Activated CD4-positive, alpha-beta T cell treated with anti-CD3 and anti-CD28 coated beads for 36 hours (primary cell): ENCODE results near the gene TBC1D4. TPM values are rescaled to one million over a fixed set of nuclear protein-coding genes. Genes with fewer than 3 reads are reported as not detected.

Source experiments
- ATAC-seq: fragments of 200-7000 bp; cut with Tn5 transposase; one replicate; pipeline ENCODE4 v1.10.0; 2021; ENCODE audit warnings: mild to moderate bottlenecking, moderate library complexity
- CTCF ChIA-PET: fragments of 350-600 bp; sonication (Branson Sonifier 250); formaldehyde crosslinking; loops from one replicate; lab custom pipeline; 2021; ENCODE audit warnings: antibody characterized with exemption; lab: Charles Lee
- POLR2A ChIA-PET: fragments of 350-600 bp; sonication (Branson Sonifier 250); formaldehyde crosslinking; loops from one replicate; lab custom pipeline; 2021; ENCODE audit warnings: antibody characterized with exemption, inconsistent platforms; lab: Charles Lee
- DNase-seq: peaks from one replicate; pipeline ENCODE4 v3.0.0-alpha.2; 2020
- H3K27ac Mint-ChIP-seq: one replicate; pipeline ENCODE4 v1.8.0; 2021; ENCODE audit warnings: mixed read lengths
- H3K27me3 Mint-ChIP-seq: one replicate; pipeline ENCODE4 v1.8.0; 2021; ENCODE audit warnings: mixed read lengths
- H3K36me3 Mint-ChIP-seq: one replicate; pipeline ENCODE4 v1.8.0; 2021; ENCODE audit warnings: low read depth, mixed read lengths
- H3K4me1 Mint-ChIP-seq: one replicate; pipeline ENCODE4 v1.8.0; 2021; ENCODE audit warnings: mixed read lengths
- H3K4me3 Mint-ChIP-seq: one replicate; pipeline ENCODE4 v1.8.0; 2021; ENCODE audit warnings: mild to moderate bottlenecking, moderate library complexity, mixed read lengths
- H3K9me3 Mint-ChIP-seq: one replicate; pipeline ENCODE4 v1.8.0; 2021; ENCODE audit warnings: low read depth, mixed read lengths
- intact Hi-C, 2 experiments: fragments of 100-400 bp; cut with DNase I in 1 of 2; cut with micrococcal nuclease in 1 of 2; formaldehyde crosslinking; loops; one replicate each; pipeline versions ENCODE4 v1.14.2 to v1.15.1; 2022 to 2024; cut with DNase I, micrococcal nuclease
- total RNA-seq, 2 experiments: library from RNA; stranded (reverse); gene quantifications; one replicate each; pipeline ENCODE4 v1.2.3, GENCODE V29; 2021

Gene TBC1D4
- total RNA-seq, 2 experiments from 2014 or later, result 29.4 to 31.7 TPM

GRCh38 chr13:75430436-75431209 lies 51.3 kb downstream of the TBC1D4 start:
- H3K36me3 Mint-ChIP-seq, result no peaks in the 10 kb centered on the region

GRCh38 chr13:75426421-75426820 lies 55.5 kb downstream of the TBC1D4 start:
- POLR2A ChIA-PET, result no interaction called here
- Mint-ChIP-seq H3K4me1 (no peaks in the 10 kb centered on the region), H3K4me3 (no peak overlapping the region), H3K36me3 (no peaks in the 10 kb centered on the region), H3K9me3 (no peaks in the 10 kb centered on the region), H3K27ac (no peak overlapping the region), H3K27me3 (peaks cover 31% of the 10 kb centered on the region)
- intact Hi-C loops, result no loop called here
- DNase-seq (no peak), ATAC-seq (no peak)
- CTCF ChIA-PET, result no interaction called here

More at GRCh38 chr13:75430436-75431209, 51.3 kb downstream of the TBC1D4 start:
- CTCF ChIA-PET, result interaction anchor here (0.6 to 1.4 kb wide), 4 partner anchors 8 to 1076 kb away, joined by 3 to 5 read pairs (median 4); no protein-coding TSS in a partner anchor
- DNase-seq, result no peak
- no peak for ATAC-seq
- Mint-ChIP-seq H3K4me1 (no peaks in the 10 kb centered on the region), H3K9me3 (no peaks in the 10 kb centered on the region), H3K27ac (no peak overlapping the region), H3K27me3 (peaks cover 20% of the 10 kb centered on the region), H3K4me3 (no peak overlapping the region)
- intact Hi-C loops, result no loop called here
- POLR2A ChIA-PET, result no interaction called here

- intact Hi-C loops, result no loop called here
- Mint-ChIP-seq H3K27me3 (peaks cover 25% of the 10 kb centered on the region), H3K4me3 (no peak overlapping the region), H3K4me1 (no peaks in the 10 kb centered on the region), H3K27ac (no peak overlapping the region), H3K36me3 (no peaks in the 10 kb centered on the region), H3K9me3 (no peaks in the 10 kb centered on the region)
- DNase-seq (no peak), ATAC-seq (no peak)
- CTCF ChIA-PET, result interaction anchor here (0.9 kb wide), 1 partner anchor 109 kb away, joined by 3 read pairs; no protein-coding TSS in a partner anchor
- POLR2A ChIA-PET, result no interaction called here
Measured at GRCh38 chr13:75425216-75426009, 56.6 kb downstream of the TBC1D4 start.

GRCh38 chr13:75423946-75424345 lies 58.0 kb downstream of the TBC1D4 start:
- ChIA-PET POLR2A (no interaction called here), CTCF (no interaction called here)
- Mint-ChIP-seq H3K9me3 (no peaks in the 10 kb centered on the region), H3K4me3 (no peak overlapping the region), H3K27me3 (peaks cover 23% of the 10 kb centered on the region), H3K36me3 (no peaks in the 10 kb centered on the region), H3K4me1 (no peaks in the 10 kb centered on the region), H3K27ac (no peak overlapping the region)
- DNase-seq (no peak), ATAC-seq (no peak)
- intact Hi-C loops, result no loop called here

- ChIA-PET POLR2A (no interaction called here), CTCF (interaction anchor here (0.6 kb wide), 1 partner anchor 8 kb away, joined by 5 read pairs; no protein-coding TSS in a partner anchor)
- Mint-ChIP-seq H3K27ac (no peak overlapping the region), H3K9me3 (no peaks in the 10 kb centered on the region), H3K4me1 (no peaks in the 10 kb centered on the region), H3K4me3 (no peak overlapping the region), H3K36me3 (no peaks in the 10 kb centered on the region), H3K27me3 (peaks cover 17% of the 10 kb centered on the region)
- ATAC-seq, result no peak
- no peak for DNase-seq
- intact Hi-C loops, result no loop called here
Measured at GRCh38 chr13:75422028-75422427, 59.9 kb downstream of the TBC1D4 start.

- DNase-seq (no peak), ATAC-seq (no peak)
- Mint-ChIP-seq H3K9me3 (no peaks in the 10 kb centered on the region), H3K27ac (no peak overlapping the region), H3K4me1 (no peaks in the 10 kb centered on the region), H3K27me3 (peaks cover 13% of the 10 kb centered on the region), H3K4me3 (no peak overlapping the region), H3K36me3 (no peaks in the 10 kb centered on the region)
- intact Hi-C loops, result no loop called here
- ChIA-PET CTCF (no interaction called here), POLR2A (no interaction called here)
Measured at GRCh38 chr13:75421133-75421532, 60.8 kb downstream of the TBC1D4 start.

GRCh38 chr13:75419656-75420055 lies 62.3 kb downstream of the TBC1D4 start:
- CTCF ChIA-PET, result interaction anchor here (1.8 kb wide), 1 partner anchor 47 kb away, joined by 8 read pairs; no protein-coding TSS in a partner anchor
- ATAC-seq, result no peak
- no peak for DNase-seq
- POLR2A ChIA-PET, result no interaction called here
- H3K9me3 Mint-ChIP-seq, result no peaks in the 10 kb centered on the region
- no peaks in the 10 kb centered on the region for H3K4me1 Mint-ChIP-seq
- peaks cover 5% of the 10 kb centered on the region for H3K27me3 Mint-ChIP-seq
- H3K4me3 Mint-ChIP-seq, result no peak overlapping the region
- no peak overlapping the region for H3K27ac Mint-ChIP-seq
- intact Hi-C loops, result no loop called here
- no peaks in the 10 kb centered on the region for H3K36me3 Mint-ChIP-seq

- H3K9me3 Mint-ChIP-seq, result no peaks in the 10 kb centered on the region
- POLR2A ChIA-PET, result no interaction called here
- H3K27me3 Mint-ChIP-seq, result peaks cover 2% of the 10 kb centered on the region
- no peak overlapping the region for H3K27ac Mint-ChIP-seq
- DNase-seq, result no peak
- H3K4me1 Mint-ChIP-seq, result no peaks in the 10 kb centered on the region
- intact Hi-C loops, result no loop called here
- no peaks in the 10 kb centered on the region for H3K36me3 Mint-ChIP-seq
- no peak for ATAC-seq
- CTCF ChIA-PET, result interaction anchor here (1.8 kb wide), 1 partner anchor 47 kb away, joined by 8 read pairs; no protein-coding TSS in a partner anchor
- no peak overlapping the region for H3K4me3 Mint-ChIP-seq
Measured at GRCh38 chr13:75418997-75419396, 63.0 kb downstream of the TBC1D4 start.

- Mint-ChIP-seq H3K36me3 (no peaks in the 10 kb centered on the region), H3K4me3 (no peak overlapping the region), H3K9me3 (no peaks in the 10 kb centered on the region), H3K27ac (no peak overlapping the region), H3K4me1 (no peaks in the 10 kb centered on the region), H3K27me3 (peaks cover 2% of the 10 kb centered on the region)
- DNase-seq, result no peak
- ChIA-PET POLR2A (no interaction called here), CTCF (interaction anchor here (1.8 kb wide), 1 partner anchor 46 kb away, joined by 8 read pairs; no protein-coding TSS in a partner anchor)
- no peak for ATAC-seq
- intact Hi-C loops, result no loop called here
Measured at GRCh38 chr13:75418186-75418843, 63.7 kb downstream of the TBC1D4 start.

GRCh38 chr13:75417656-75418055 lies 64.3 kb downstream of the TBC1D4 start:
- H3K4me3 Mint-ChIP-seq, result no peak overlapping the region
- H3K36me3 Mint-ChIP-seq, result no peaks in the 10 kb centered on the region
- H3K4me1 Mint-ChIP-seq, result no peaks in the 10 kb centered on the region
- DNase-seq, result no peak
- intact Hi-C loops, result no loop called here
- no peak for ATAC-seq
- CTCF ChIA-PET, result interaction anchor here (1.8 kb wide), 1 partner anchor 45 kb away, joined by 8 read pairs; no protein-coding TSS in a partner anchor
- POLR2A ChIA-PET, result no interaction called here
- H3K9me3 Mint-ChIP-seq, result no peaks in the 10 kb centered on the region
- no peak overlapping the region for H3K27ac Mint-ChIP-seq
- peaks cover 2% of the 10 kb centered on the region for H3K27me3 Mint-ChIP-seq

GRCh38 chr13:75417012-75417384 lies 65.0 kb downstream of the TBC1D4 start:
- intact Hi-C loops, result no loop called here
- CTCF ChIA-PET, result no interaction called here
- H3K27ac Mint-ChIP-seq, result no peak overlapping the region

More at GRCh38 chr13:75417012-75417384, 65.0 kb downstream of the TBC1D4 start:
- Mint-ChIP-seq H3K4me3 (no peak overlapping the region), H3K36me3 (no peaks in the 10 kb centered on the region), H3K9me3 (no peaks in the 10 kb centered on the region), H3K4me1 (no peaks in the 10 kb centered on the region), H3K27me3 (peaks cover 2% of the 10 kb centered on the region)
- ATAC-seq (no peak), DNase-seq (no peak)
- POLR2A ChIA-PET, result no interaction called here
